Stimulated activated naive CD8-positive, alpha-beta T cell treated with anti-CD3 and anti-CD28 coated beads, Interleukin-15, Interleukin-2, amounts not matched to agents 100 ng/mL and 50 ng/mL, for 24 hours (primary cell): ENCODE measurements around the gene TRPC4.
"Not testable (repeated sequence)": the region's sequence is repeated elsewhere in the genome, so short reads cannot be mapped to it uniquely, and the experiment has no call there.

Experiments
- H3K27ac Mint-ChIP-seq: one replicate; pipeline ENCODE4 v1.8.0; 2021; ENCODE audit warnings: mild to moderate bottlenecking, mixed read lengths
- H3K27me3 Mint-ChIP-seq: one replicate; pipeline ENCODE4 v1.8.0; 2021; ENCODE audit warnings: mixed read lengths
- H3K36me3 Mint-ChIP-seq: one replicate; pipeline ENCODE4 v1.8.0; 2021; ENCODE audit warnings: low read depth, mixed read lengths
- H3K4me1 Mint-ChIP-seq: one replicate; pipeline ENCODE4 v1.8.0; 2021; ENCODE audit warnings: low read depth, mixed read lengths
- H3K4me3 Mint-ChIP-seq: one replicate; pipeline ENCODE4 v1.8.0; 2021; ENCODE audit warnings: mild to moderate bottlenecking, mixed read lengths
- H3K9me3 Mint-ChIP-seq: one replicate; pipeline ENCODE4 v1.8.0; 2021; ENCODE audit warnings: mixed read lengths

TRPC4 gene

DNA sequence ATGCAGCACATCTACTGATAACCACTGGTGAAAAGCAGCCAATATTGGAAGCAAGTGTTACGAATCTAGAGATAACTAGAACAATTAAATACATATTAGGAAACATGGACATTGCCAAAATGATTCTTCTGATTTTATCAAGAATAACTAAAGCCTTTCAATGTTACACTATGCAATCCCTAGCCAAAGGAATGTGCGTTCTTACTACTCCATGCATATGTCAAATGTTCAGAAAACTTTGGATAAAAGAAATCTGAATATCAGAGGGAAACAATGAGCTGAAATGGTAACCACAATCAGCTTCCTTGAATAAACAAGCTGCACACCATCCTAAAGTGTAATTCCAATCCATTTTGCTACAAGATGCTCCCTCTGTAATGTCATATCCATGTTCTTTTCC is 270.1 kb downstream of the TRPC4 start:
- Mint-ChIP-seq H3K4me1 (no peaks in the 10 kb centered on the region), H3K9me3 (no peaks in the 10 kb centered on the region), H3K4me3 (no peak overlapping the region), H3K27ac (no peak overlapping the region), H3K27me3 (peaks cover 4% of the 10 kb centered on the region), H3K36me3 (no peaks in the 10 kb centered on the region)

DNA sequence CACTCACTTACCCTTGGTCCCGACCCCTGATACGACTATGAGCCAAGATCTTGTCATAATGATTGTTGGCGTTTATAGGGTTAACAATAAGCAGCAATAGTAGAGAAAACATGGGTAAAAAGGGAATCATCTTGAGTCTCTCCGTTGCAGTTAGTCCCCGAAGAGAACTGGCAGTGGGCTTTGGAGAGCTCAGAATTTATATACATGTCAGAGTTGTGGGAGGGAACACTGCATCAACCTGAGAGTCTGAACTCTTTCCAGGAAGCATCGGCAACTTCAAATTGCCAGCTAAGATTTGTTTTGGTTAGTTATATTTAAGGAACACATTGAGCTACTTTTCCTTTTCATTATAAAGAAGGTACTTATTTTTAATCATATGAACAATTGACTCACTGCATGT is 271.0 kb downstream of the TRPC4 start, which contains the start of gene POSTN:
TSS of gene POSTN (minus strand) at position 172 of the 400 bp plus-strand sequence. CDS start at position 130, 42 bp downstream.
- Mint-ChIP-seq H3K4me3 (no peak within 1 kb of the TSS), H3K36me3 (no peaks in the 10 kb centered on the region), H3K9me3 (no peaks in the 10 kb centered on the region), H3K27ac (no peak within 1 kb of the TSS), H3K4me1 (no peaks in the 10 kb centered on the region), H3K27me3 (peaks cover 2% of the 10 kb centered on the region)

DNA sequence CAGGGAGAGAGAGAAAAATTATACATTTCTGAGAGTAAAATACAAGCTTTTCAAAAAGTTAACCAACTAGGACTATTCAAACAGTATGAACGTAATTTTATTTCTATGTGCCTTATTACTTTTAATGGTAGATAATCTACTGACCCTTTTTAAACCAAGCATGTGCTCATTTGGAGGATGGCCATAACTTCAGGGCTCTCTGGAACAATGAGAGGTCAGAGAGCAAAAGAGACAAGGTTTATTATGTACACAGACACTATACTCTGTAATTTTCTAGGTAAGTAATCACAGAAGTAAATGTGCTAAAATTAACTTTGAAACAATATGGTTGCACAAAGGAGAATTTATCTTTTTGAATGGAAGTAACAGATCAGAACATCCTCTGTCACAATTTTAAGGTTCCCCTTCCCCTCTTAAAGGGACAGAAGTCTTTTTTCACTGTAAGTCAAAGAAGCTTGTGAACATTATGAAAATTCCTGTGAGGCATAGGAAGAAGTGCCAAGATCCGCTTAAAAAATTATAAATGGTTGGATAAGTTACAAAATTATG is 272.0 kb downstream of the TRPC4 start:
- no peak overlapping the region for H3K27ac Mint-ChIP-seq
- H3K9me3 Mint-ChIP-seq = no peaks in the 10 kb centered on the region
- no peak overlapping the region for H3K4me3 Mint-ChIP-seq
- no peaks in the 10 kb centered on the region for H3K4me1 Mint-ChIP-seq
- no peaks in the 10 kb centered on the region for H3K27me3 Mint-ChIP-seq
- H3K36me3 Mint-ChIP-seq = no peaks in the 10 kb centered on the region

DNA sequence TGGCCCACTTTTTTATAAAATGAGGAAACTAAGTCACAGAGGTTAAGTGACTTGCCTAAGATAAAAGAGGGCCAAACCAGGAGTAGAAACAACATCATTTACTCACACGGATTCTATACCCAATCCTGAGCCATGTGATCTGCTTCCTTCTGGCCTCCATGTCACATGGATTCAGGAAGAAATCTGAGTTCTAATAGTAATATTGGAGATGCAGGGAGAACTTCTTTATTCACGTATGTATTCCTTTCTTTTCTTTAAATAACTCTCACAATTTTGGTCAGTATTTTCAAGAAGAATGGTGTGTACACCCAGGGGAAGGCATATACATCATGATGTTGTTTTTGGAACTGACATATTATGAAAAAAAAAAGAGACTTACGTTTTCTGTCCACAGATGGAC is 272.8 kb downstream of the TRPC4 start:
- H3K9me3 Mint-ChIP-seq = no peaks in the 10 kb centered on the region
- H3K36me3 Mint-ChIP-seq = no peaks in the 10 kb centered on the region

DNA sequence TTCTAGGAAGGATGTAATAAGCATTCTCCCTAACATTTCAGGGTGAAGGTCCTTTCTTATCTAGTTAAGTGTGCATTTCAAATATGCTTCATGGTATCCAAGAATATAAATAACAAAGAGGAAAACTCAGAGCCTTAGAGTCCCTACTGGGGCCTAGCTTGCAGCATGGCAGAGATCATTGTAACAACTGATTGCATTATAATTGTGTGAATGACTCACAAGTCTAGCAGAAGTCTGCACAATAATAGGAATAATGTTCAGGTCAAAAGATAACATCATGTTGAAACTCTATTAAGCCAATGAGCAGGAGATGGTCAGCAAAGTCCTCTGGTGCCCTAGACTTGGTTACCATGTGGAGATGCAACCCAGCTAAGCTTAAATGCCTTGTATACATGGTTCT is 274.4 kb downstream of the TRPC4 start:
- no peak overlapping the region for H3K27ac Mint-ChIP-seq
- H3K36me3 Mint-ChIP-seq = no peaks in the 10 kb centered on the region
- H3K4me3 Mint-ChIP-seq = no peak overlapping the region
- H3K4me1 Mint-ChIP-seq = no peaks in the 10 kb centered on the region
- no peaks in the 10 kb centered on the region for H3K27me3 Mint-ChIP-seq
- H3K9me3 Mint-ChIP-seq = no peaks in the 10 kb centered on the region

More for the DNA sequence above, 272.8 kb downstream of the TRPC4 start:
- Mint-ChIP-seq H3K4me1 (no peaks in the 10 kb centered on the region), H3K4me3 (no peak overlapping the region), H3K27ac (no peak overlapping the region), H3K27me3 (no peaks in the 10 kb centered on the region)

DNA sequence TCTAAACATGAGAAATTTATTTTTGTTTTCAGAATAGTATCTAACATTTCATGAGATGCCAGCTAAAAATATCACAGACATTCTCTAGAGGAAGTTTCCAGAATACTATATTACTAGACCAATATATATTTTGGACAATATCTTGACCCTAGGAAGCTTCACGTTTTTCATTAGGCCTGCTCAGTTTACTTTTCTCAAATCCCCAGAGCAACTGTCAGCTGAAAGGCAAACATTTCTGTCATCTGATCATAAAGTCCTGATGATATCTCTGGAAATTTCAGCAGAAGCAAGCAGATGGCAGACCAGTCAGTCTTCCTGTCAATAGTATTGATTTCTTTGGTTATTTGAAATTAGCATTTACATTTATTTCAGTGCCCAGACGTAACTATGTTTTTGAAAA is 275.0 kb downstream of the TRPC4 start:
- Mint-ChIP-seq H3K36me3 (no peaks in the 10 kb centered on the region), H3K4me1 (no peaks in the 10 kb centered on the region), H3K4me3 (no peak overlapping the region), H3K27me3 (no peaks in the 10 kb centered on the region), H3K9me3 (no peaks in the 10 kb centered on the region), H3K27ac (no peak overlapping the region)

DNA sequence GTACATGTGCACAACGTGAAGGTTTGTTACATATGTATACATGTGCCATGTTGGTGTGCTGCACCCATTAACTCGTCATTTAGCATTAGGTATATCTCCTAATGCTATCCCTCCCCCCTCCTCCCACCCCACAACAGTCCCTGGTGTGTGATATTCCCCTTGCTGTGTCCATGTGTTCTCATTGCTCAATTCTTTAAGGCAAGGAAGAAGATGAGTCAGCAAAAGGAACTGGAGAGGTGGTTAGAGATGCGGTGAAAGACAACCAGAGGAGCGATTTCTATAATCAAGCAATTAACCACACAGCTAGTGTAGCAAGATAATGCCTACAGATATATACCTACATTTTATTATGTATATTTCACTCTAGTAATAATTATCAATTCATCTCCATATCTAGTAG is 280.2 kb downstream of the TRPC4 start:
- H3K27ac Mint-ChIP-seq, H3K36me3 Mint-ChIP-seq, H3K4me1 Mint-ChIP-seq, H3K9me3 Mint-ChIP-seq, H3K4me3 Mint-ChIP-seq, H3K27me3 Mint-ChIP-seq: not testable (repeated sequence)

DNA sequence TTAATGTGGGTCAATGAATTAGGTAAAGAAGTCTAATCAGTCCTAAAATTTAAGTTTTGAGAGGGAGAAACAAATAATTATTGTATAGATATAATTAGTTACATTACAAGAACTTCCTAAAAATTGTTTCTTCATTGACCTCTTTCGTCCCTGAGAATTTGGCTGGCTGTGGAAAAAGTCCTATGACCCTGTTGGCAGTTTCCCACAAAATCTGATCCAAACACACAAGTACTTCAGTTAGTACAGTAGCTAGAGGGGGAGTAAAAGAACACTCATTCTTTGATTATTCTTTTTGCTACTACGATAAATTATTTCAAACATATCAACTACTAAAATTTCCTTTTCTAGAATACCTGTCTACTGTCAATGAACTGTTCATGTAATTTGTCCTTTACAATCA is 282.3 kb downstream of the TRPC4 start:
- Mint-ChIP-seq H3K4me1 (no peaks in the 10 kb centered on the region), H3K36me3 (no peaks in the 10 kb centered on the region)

More for the DNA sequence above, 282.3 kb downstream of the TRPC4 start:
- no peak overlapping the region for H3K4me3 Mint-ChIP-seq
- H3K27me3 Mint-ChIP-seq = no peaks in the 10 kb centered on the region
- H3K27ac Mint-ChIP-seq = no peak overlapping the region
- H3K9me3 Mint-ChIP-seq = peaks cover 3% of the 10 kb centered on the region
